ENCODE measurements around the gene PFKFB3.
A peak's percentile ranks its signal among the peaks of the same experiment; 100 is the strongest.
"Not testable (repeated sequence)": the region's sequence is repeated elsewhere in the genome, so short reads cannot be mapped to it uniquely, and the experiment has no call there.

PFKFB3 gene

GRCh38 chr10:6236349-6237198 is 33.8 kb downstream of the PFKFB3 start:
- DNase-seq (ENCODE audit: low spot score): no peak

GRCh38 chr10:6237199-6237530 is 34.4 kb downstream of the PFKFB3 start:
- no peak for DNase-seq (ENCODE audit: low spot score)

- DNase-seq (ENCODE audit: low spot score): not testable (repeated sequence)
Measured at GRCh38 chr10:6238587-6239212, 36.0 kb downstream of the PFKFB3 start.

GRCh38 chr10:6239213-6239991 is 36.7 kb downstream of the PFKFB3 start:
- DNase-seq (ENCODE audit: low spot score): peak; percentile 98

- DNase-seq (ENCODE audit: low spot score): no peak
Measured at GRCh38 chr10:6240254-6240653, 37.5 kb downstream of the PFKFB3 start.

- DNase-seq (ENCODE audit: low spot score): no peak
Measured at GRCh38 chr10:6242089-6242488, 39.4 kb downstream of the PFKFB3 start.

GRCh38 chr10:6244510-6244909 is 41.8 kb downstream of the PFKFB3 start:
- no peak for DNase-seq (ENCODE audit: low spot score)

- no peak for DNase-seq (ENCODE audit: low spot score)
Measured at GRCh38 chr10:6247041-6247712, 44.4 kb downstream of the PFKFB3 start.

- not testable (repeated sequence) for DNase-seq (ENCODE audit: low spot score)
Measured at GRCh38 chr10:6248908-6249307, 46.2 kb downstream of the PFKFB3 start.

- no peak for DNase-seq (ENCODE audit: low spot score)
Measured at GRCh38 chr10:6249698-6250097, 47.0 kb downstream of the PFKFB3 start.

- DNase-seq (ENCODE audit: low spot score): no peak
Measured at GRCh38 chr10:6250745-6251144, 48.0 kb downstream of the PFKFB3 start.

GRCh38 chr10:6254201-6254600 is 51.5 kb downstream of the PFKFB3 start:
- DNase-seq (ENCODE audit: low spot score): no peak

GRCh38 chr10:6255548-6256061 is 52.9 kb downstream of the PFKFB3 start:
- no peak for DNase-seq (ENCODE audit: low spot score)

GRCh38 chr10:6256439-6256838 is 53.7 kb downstream of the PFKFB3 start:
- DNase-seq (ENCODE audit: low spot score): no peak

GRCh38 chr10:6259153-6259552 is 56.4 kb downstream of the PFKFB3 start:
- DNase-seq (ENCODE audit: low spot score): no peak

GRCh38 chr10:6260843-6261242 is 58.1 kb downstream of the PFKFB3 start:
- DNase-seq (ENCODE audit: low spot score): no peak

- no peak for DNase-seq (ENCODE audit: low spot score)
Measured at GRCh38 chr10:6267941-6268340, 65.2 kb downstream of the PFKFB3 start.

GRCh38 chr10:6269432-6269831 is 66.7 kb downstream of the PFKFB3 start:
- no peak for DNase-seq (ENCODE audit: low spot score)

- DNase-seq (ENCODE audit: low spot score): no peak
Measured at GRCh38 chr10:6269953-6270867, 67.5 kb downstream of the PFKFB3 start.

GRCh38 chr10:6270951-6271350 is 68.2 kb downstream of the PFKFB3 start:
- DNase-seq (ENCODE audit: low spot score): no peak

GRCh38 chr10:6271663-6272062 is 68.9 kb downstream of the PFKFB3 start:
- no peak for DNase-seq (ENCODE audit: low spot score)
